Progenitor cell of endocrine pancreas (in vitro differentiated cells): ENCODE data around the gene TNNI3K. TPM values are rescaled to one million over a fixed set of nuclear protein-coding genes. Genes with fewer than 3 reads are reported as not detected.

ENCODE experiments used
- DNase-seq: peaks from one replicate; pipeline ENCODE4 v3.0.0; 2021; ENCODE audit warnings: low spot score; ENCODE audit not compliant: unreplicated experiment
- H3K27ac Mint-ChIP-seq: 2 replicates; pipeline ENCODE4 v1.8.0; 2021; ENCODE audit warnings: mild to moderate bottlenecking, moderate library complexity, mixed read lengths
- H3K27me3 Mint-ChIP-seq: 2 replicates; pipeline ENCODE4 v1.8.0; 2021; ENCODE audit warnings: mixed read lengths
- H3K36me3 Mint-ChIP-seq: 2 replicates; pipeline ENCODE4 v1.8.0; 2022; ENCODE audit warnings: mixed read lengths; ENCODE audit not compliant: insufficient read depth
- H3K4me1 Mint-ChIP-seq: 2 replicates; pipeline ENCODE4 v1.8.0; 2021; ENCODE audit warnings: low read depth, mixed read lengths
- H3K4me3 Mint-ChIP-seq: 2 replicates; pipeline ENCODE4 v1.8.0; 2021; ENCODE audit warnings: low read depth, mild to moderate bottlenecking, moderate library complexity, mixed read lengths
- H3K9me3 Mint-ChIP-seq: 2 replicates; pipeline ENCODE4 v1.8.0; 2021; ENCODE audit warnings: low read depth, mixed read lengths
- total RNA-seq: library from RNA; stranded (reverse); gene quantifications from 2 replicates; pipeline ENCODE4 v1.2.1, GENCODE V29; 2021
- TF ChIP-seq, protein P1 (sequence below): fragments of 200-600 bp; sonication (generic); IDR thresholded peaks from one replicate; pipeline ENCODE4 v1.5.0; 2021; ENCODE audit warnings: antibody characterized with exemption, mild to moderate bottlenecking; ENCODE audit not compliant: unreplicated experiment

TNNI3K gene
- total RNA-seq, 1 donor from 2014 or later = not detected

GRCh38 chr1:74587888-74588287 lies 352.7 kb downstream of the TNNI3K start:
- Mint-ChIP-seq H3K27ac (no peak overlapping the region), H3K4me3 (no peak overlapping the region), H3K4me1 (no peaks in the 10 kb centered on the region), H3K9me3 (no peaks in the 10 kb centered on the region), H3K36me3 (no peaks in the 10 kb centered on the region), H3K27me3 (no peaks in the 10 kb centered on the region)
- TF ChIP-seq, protein P1, sequence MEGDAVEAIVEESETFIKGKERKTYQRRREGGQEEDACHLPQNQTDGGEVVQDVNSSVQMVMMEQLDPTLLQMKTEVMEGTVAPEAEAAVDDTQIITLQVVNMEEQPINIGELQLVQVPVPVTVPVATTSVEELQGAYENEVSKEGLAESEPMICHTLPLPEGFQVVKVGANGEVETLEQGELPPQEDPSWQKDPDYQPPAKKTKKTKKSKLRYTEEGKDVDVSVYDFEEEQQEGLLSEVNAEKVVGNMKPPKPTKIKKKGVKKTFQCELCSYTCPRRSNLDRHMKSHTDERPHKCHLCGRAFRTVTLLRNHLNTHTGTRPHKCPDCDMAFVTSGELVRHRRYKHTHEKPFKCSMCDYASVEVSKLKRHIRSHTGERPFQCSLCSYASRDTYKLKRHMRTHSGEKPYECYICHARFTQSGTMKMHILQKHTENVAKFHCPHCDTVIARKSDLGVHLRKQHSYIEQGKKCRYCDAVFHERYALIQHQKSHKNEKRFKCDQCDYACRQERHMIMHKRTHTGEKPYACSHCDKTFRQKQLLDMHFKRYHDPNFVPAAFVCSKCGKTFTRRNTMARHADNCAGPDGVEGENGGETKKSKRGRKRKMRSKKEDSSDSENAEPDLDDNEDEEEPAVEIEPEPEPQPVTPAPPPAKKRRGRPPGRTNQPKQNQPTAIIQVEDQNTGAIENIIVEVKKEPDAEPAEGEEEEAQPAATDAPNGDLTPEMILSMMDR = no peak
- no peak for DNase-seq

GRCh38 chr1:74590288-74590687 lies 355.1 kb downstream of the TNNI3K start:
- no peaks in the 10 kb centered on the region for H3K36me3 Mint-ChIP-seq
- H3K9me3 Mint-ChIP-seq = no peaks in the 10 kb centered on the region
- H3K4me1 Mint-ChIP-seq = peaks cover 4% of the 10 kb centered on the region
- no peaks in the 10 kb centered on the region for H3K27me3 Mint-ChIP-seq
- H3K4me3 Mint-ChIP-seq = no peak overlapping the region
- no peak for DNase-seq
- TF ChIP-seq, protein P1 = no peak
- no peak overlapping the region for H3K27ac Mint-ChIP-seq

GRCh38 chr1:74591949-74592348 lies 356.8 kb downstream of the TNNI3K start:
- H3K27me3 Mint-ChIP-seq = no peaks in the 10 kb centered on the region
- TF ChIP-seq, protein P1 = no peak
- no peaks in the 10 kb centered on the region for H3K36me3 Mint-ChIP-seq
- peaks cover 4% of the 10 kb centered on the region for H3K4me1 Mint-ChIP-seq
- H3K27ac Mint-ChIP-seq = no peak overlapping the region
- DNase-seq = no peak
- H3K4me3 Mint-ChIP-seq = no peak overlapping the region
- no peaks in the 10 kb centered on the region for H3K9me3 Mint-ChIP-seq

DNA sequence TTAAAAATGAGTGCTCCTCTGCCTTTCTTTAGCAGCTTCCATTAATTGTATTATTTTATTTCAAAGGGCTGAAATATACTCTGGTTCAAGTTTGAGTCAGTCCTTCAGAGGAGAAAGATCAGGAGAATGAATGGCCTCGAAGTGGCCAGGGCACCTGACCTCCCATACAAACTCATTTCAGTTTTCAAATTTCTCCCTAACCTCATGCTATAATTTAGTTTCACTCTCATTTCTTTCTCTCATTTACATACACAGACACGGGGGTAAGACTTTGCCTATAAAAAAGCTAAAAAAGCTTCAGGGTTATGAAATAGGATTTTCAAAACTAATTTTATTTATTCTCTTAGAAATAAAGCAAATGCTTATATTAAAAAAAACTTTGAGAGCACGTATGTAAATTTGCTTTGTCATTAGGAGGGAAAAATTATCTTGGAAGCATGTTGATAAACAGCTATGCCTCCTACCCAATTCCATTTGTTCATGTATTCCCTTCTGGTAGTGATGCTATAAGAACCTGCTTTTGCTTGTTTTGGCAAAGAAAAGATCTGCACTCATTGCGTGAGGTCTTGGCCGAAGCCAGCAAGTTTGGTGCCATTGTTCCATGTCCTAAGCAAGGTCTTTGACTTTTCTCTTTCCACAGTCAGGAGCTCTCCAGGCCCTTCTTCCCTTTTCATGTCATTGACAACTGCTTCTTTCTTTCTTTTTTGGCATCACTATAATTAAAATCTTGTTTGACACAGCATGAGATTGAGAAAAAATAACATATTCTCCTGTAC lies 357.6 kb downstream of the TNNI3K start:
- peaks cover 4% of the 10 kb centered on the region for H3K4me1 Mint-ChIP-seq
- H3K9me3 Mint-ChIP-seq = no peaks in the 10 kb centered on the region
- no peaks in the 10 kb centered on the region for H3K27me3 Mint-ChIP-seq
- H3K4me3 Mint-ChIP-seq = no peak overlapping the region
- TF ChIP-seq, protein P1 = no peak
- no peak for DNase-seq
- no peaks in the 10 kb centered on the region for H3K36me3 Mint-ChIP-seq
- H3K27ac Mint-ChIP-seq = no peak overlapping the region

Other genes starting within 250 kb of the TNNI3K start
- 1.0 and 1.4 TPM in 2 replicates for gene LRRIQ3, start 37.2 kb upstream of the TNNI3K start, total RNA-seq
- gene FPGT, start 37.1 kb upstream of the TNNI3K start, total RNA-seq = 7.8 and 16.2 TPM in 2 replicates